ENCODE measurements around the gene GABRB2.

GABRB2 gene

DNA sequence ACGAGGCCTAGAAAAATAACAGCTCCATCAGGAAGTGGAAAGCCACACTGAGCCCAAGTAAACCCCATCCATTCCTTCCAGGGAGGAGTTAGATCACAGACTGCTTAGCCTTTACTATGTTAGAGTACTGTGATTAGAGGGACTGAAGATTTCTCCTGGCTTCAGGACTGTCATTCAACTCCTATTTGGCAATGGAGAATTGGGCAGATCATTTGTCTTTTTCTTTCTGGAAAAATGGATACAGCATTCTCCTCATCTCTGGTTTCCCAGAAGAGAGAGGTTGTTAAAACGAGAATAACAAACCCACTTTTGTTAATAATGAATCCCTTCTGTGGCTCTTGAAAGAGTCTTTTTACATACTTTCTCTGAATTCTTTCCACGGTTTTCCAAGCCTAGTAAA is 150.4 kb downstream of the GABRB2 start:
- H3K36me3 ChIP-seq (ENCODE audit: low read length), result no peaks in the 10 kb centered on the region
- no peak overlapping the region for H2AFZ ChIP-seq (ENCODE audit: low read depth, low read length, severe bottlenecking)
- no peak for TF ChIP-seq EZH2phosphoT487 (conservative IDR thresholded peaks at IDR 0.05; ENCODE audit: low read length)
- TF ChIP-seq, protein P1, sequence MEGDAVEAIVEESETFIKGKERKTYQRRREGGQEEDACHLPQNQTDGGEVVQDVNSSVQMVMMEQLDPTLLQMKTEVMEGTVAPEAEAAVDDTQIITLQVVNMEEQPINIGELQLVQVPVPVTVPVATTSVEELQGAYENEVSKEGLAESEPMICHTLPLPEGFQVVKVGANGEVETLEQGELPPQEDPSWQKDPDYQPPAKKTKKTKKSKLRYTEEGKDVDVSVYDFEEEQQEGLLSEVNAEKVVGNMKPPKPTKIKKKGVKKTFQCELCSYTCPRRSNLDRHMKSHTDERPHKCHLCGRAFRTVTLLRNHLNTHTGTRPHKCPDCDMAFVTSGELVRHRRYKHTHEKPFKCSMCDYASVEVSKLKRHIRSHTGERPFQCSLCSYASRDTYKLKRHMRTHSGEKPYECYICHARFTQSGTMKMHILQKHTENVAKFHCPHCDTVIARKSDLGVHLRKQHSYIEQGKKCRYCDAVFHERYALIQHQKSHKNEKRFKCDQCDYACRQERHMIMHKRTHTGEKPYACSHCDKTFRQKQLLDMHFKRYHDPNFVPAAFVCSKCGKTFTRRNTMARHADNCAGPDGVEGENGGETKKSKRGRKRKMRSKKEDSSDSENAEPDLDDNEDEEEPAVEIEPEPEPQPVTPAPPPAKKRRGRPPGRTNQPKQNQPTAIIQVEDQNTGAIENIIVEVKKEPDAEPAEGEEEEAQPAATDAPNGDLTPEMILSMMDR (IDR thresholded peaks at IDR 0.05; ENCODE audit: insufficient read depth, low read length, poor library complexity, severe bottlenecking), result no peak
- no peaks in the 10 kb centered on the region for H3F3A ChIP-seq (ENCODE audit: insufficient read depth)
- H3K9me2 ChIP-seq (replicated peaks; ENCODE audit: insufficient read depth, low read length), result no peaks in the 10 kb centered on the region
- no peaks in the 10 kb centered on the region for H3K79me2 ChIP-seq (ENCODE audit: insufficient read depth, low read length)
- H3K27ac ChIP-seq (ENCODE audit: low read depth, low read length), result no peak overlapping the region
- no peak overlapping the region for H3K4me3 ChIP-seq (ENCODE audit: insufficient read depth, low read length, poor library complexity, severe bottlenecking)
- H4K20me1 ChIP-seq (ENCODE audit: low read depth, low read length), result no peaks in the 10 kb centered on the region
- no peaks in the 10 kb centered on the region for H3K9me3 ChIP-seq (ENCODE audit: insufficient read depth, low read length)
- no peak overlapping the region for H3K4me2 ChIP-seq (ENCODE audit: low read depth, low read length, poor library complexity, severe bottlenecking)
- H3K27me3 ChIP-seq (ENCODE audit: low read length), result no peaks in the 10 kb centered on the region
- H3K9ac ChIP-seq (ENCODE audit: low read length), result no peak overlapping the region

DNA sequence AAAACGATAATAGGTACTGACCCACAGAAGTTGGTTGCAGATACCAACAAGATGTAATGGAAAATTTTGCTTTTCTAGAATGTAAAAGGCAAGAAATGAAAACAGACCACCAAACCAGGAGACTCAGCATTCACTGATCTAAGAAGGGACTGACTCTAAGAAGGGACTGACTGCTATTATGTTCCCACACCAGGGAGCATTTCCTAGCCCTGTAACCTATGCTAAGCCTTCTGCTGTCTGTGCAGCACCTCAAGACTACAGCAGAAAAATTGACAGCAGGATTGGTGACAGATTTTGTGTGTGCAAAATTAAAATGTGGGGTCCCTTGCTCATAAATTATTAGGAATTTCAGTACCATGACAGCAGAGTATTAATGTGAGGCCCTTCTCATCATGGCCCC is 154.8 kb downstream of the GABRB2 start:
- Histone ChIP-seq H3K4me3 (ENCODE audit: insufficient read depth, low read length, poor library complexity, severe bottlenecking) (no peak overlapping the region), H4K20me1 (ENCODE audit: low read depth, low read length) (no peaks in the 10 kb centered on the region), H3K9me3 (ENCODE audit: insufficient read depth, low read length) (no peaks in the 10 kb centered on the region), H3K27me3 (ENCODE audit: low read length) (no peaks in the 10 kb centered on the region), H3F3A (ENCODE audit: insufficient read depth) (no peaks in the 10 kb centered on the region), H3K79me2 (ENCODE audit: insufficient read depth, low read length) (no peaks in the 10 kb centered on the region), H3K9ac (ENCODE audit: low read length) (no peak overlapping the region), H3K27ac (ENCODE audit: low read depth, low read length) (no peak overlapping the region), H3K36me3 (ENCODE audit: low read length) (no peaks in the 10 kb centered on the region), H3K9me2 (replicated peaks; ENCODE audit: insufficient read depth, low read length) (no peaks in the 10 kb centered on the region), H2AFZ (ENCODE audit: low read depth, low read length, severe bottlenecking) (no peak overlapping the region), H3K4me2 (ENCODE audit: low read depth, low read length, poor library complexity, severe bottlenecking) (no peak overlapping the region)
- no peak for TF ChIP-seq EZH2phosphoT487 (conservative IDR thresholded peaks at IDR 0.05; ENCODE audit: low read length)
- TF ChIP-seq, protein P1 (IDR thresholded peaks at IDR 0.05; ENCODE audit: insufficient read depth, low read length, poor library complexity, severe bottlenecking), result no peak

DNA sequence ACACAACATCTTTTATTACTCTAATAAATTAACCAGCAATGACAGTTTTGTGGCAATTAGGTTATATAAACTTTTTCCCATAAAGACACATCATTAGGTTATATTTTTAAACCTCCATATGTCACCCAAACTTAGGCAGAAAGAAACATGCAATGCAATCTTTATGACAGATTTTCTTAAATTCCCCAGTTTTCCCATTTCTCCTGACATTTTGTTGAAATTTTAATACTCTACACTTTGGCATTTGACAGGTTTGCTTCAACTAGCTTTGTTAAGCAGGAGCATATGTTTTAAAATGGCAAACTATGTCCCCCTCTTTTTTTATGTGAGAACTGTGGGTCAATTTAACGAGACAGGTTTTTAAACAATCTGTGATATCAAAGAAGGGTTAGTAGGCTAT is 155.5 kb downstream of the GABRB2 start:
- Histone ChIP-seq H4K20me1 (ENCODE audit: low read depth, low read length) (no peaks in the 10 kb centered on the region), H3F3A (ENCODE audit: insufficient read depth) (no peaks in the 10 kb centered on the region), H3K27ac (ENCODE audit: low read depth, low read length) (no peak overlapping the region)

More for the DNA sequence above, 155.5 kb downstream of the GABRB2 start:
- no peaks in the 10 kb centered on the region for H3K9me2 ChIP-seq (replicated peaks; ENCODE audit: insufficient read depth, low read length)
- TF ChIP-seq EZH2phosphoT487 (conservative IDR thresholded peaks at IDR 0.05; ENCODE audit: low read length), result no peak
- TF ChIP-seq, protein P1 (IDR thresholded peaks at IDR 0.05; ENCODE audit: insufficient read depth, low read length, poor library complexity, severe bottlenecking), result no peak
- H3K4me3 ChIP-seq (ENCODE audit: insufficient read depth, low read length, poor library complexity, severe bottlenecking), result no peak overlapping the region
- H2AFZ ChIP-seq (ENCODE audit: low read depth, low read length, severe bottlenecking), result no peak overlapping the region
- no peak overlapping the region for H3K9ac ChIP-seq (ENCODE audit: low read length)
- no peaks in the 10 kb centered on the region for H3K79me2 ChIP-seq (ENCODE audit: insufficient read depth, low read length)
- H3K4me2 ChIP-seq (ENCODE audit: low read depth, low read length, poor library complexity, severe bottlenecking), result no peak overlapping the region
- no peaks in the 10 kb centered on the region for H3K36me3 ChIP-seq (ENCODE audit: low read length)
- no peaks in the 10 kb centered on the region for H3K27me3 ChIP-seq (ENCODE audit: low read length)
- H3K9me3 ChIP-seq (ENCODE audit: insufficient read depth, low read length), result no peaks in the 10 kb centered on the region

Measured in SU-DHL-6 (cell line).